HG03469 (cell line): ENCODE data around the gene IARS2.
"Not testable (repeated sequence)": the region's sequence is repeated elsewhere in the genome, so short reads cannot be mapped to it uniquely, and the experiment has no call there.

Experiments used
- ATAC-seq: cut with Tn5 transposase; IDR thresholded peaks from one replicate; pipeline ENCODE4 v1.9.1; 2021; ENCODE audit warnings: mild to moderate bottlenecking, moderate library complexity, moderate number of reproducible peaks; ENCODE audit not compliant: unreplicated experiment

The IARS2 gene

GRCh38 chr1:220164116-220164515, 70.2 kb downstream of the IARS2 start:
- ATAC-seq: no peak

DNA sequence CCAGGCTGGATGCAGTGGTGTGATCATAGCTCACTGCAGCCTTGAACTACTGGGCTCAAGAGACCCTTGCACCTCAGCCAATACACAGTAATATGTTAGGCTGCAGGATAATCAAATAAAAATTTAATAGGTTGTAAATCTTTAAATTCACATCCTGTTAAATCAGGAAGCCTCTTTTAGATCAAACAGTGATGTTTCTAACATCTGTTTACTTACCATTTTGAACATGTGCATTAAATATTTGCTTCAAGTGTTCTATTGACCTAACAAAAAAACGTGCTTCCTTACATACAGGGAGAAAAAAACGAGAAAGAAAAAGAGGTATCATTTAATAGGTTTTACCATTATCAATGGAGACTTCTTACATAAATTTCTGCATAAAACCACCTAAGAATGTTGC, 70.6 kb downstream of the IARS2 start:
- no peak for ATAC-seq

GRCh38 chr1:220166853-220167252, 72.9 kb downstream of the IARS2 start:
- ATAC-seq: no peak

DNA sequence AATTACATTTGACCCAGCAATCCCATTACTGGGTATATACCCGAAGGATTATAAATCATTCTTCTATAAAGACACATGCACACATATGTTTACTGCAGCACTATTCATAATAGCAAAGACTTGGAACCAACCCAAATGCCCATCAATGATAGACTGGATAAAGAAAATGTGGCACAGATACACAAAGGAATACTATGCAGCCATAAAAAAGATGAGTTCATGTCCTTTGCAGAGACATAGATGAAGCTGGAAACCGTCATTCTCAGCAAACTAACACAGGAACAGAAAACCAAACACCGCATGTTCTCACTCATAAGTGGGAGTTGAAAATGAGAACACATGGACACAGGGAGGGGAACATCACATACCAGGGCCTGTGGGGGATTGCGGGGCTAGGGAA, 76.0 kb downstream of the IARS2 start:
- not testable (repeated sequence) for ATAC-seq

DNA sequence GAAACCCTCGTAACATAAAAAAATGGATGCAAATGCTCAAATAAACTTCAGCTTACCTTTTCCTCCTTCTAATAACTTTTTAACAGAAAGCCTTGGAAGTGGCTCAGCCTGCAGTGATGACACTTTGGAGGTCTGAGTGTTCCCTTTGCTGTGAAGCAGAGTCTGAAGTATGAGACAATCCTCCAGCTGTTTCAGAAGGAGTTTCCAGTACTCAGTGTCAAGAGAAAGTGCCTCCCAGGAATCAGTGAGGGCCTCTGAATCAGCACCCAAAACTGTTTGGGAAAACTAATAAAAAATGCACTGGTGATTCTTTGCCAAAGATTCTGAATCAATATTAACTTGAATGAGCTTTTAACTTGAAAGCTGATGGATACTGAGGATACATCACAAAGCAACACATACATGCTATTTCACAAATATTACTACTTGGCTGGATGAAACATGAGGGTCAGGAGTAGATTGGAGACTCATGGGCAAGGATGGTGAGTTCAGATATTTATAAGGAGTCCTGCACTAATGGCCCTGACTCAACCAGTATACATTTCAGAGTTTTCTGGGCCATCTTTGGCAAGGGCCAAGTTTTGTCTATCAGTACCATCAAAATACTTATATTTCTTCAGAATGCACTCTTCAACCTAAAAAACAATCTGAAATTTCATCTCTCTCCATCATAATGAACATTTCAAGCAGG, 77.0 kb downstream of the IARS2 start:
- ATAC-seq: no peak

DNA sequence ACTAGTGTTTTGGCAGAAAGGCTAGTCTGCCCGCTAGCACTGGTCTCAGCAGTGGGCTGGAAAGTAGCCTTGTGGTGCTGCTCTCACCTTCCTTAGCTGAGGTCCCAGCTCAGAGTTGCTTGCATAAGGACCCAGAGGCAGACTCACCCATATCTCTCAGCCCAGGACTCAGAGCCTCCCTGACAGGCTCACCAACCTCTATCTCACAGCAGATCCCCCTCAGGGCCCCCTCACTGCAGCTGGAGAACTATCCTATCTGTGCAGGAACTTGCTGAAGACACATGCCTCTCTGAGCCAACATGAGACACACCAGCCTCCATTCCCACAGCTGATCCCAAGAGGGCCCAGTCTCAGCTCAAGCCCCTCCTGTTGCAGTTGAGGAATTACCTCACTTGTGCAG, 82.6 kb downstream of the IARS2 start:
- ATAC-seq: no peak

DNA sequence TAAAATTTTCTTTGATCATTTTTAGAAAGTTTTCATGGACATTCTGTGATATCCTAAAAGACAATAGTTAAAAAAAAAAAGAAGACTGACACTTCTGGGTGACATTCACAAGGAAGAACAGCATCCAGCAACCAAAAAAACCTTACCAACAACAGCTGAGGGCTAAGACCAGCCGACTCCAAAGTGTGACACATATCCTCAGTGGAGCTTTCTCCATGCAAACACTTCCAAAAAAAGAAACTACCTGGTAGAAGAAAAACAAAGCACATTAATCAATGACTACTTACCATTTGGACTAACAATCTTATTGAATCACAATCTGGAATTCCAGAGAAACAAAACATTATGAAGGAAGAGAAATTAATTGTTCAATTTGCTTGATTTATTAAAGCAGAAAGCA, 88.2 kb downstream of the IARS2 start:
- ATAC-seq: no peak

- no peak for ATAC-seq
These were observed 88.7 kb downstream of the IARS2 start for GRCh38 chr1:220182656-220183055.

GRCh38 chr1:220184506-220184905, 90.6 kb downstream of the IARS2 start:
- ATAC-seq: no peak

DNA sequence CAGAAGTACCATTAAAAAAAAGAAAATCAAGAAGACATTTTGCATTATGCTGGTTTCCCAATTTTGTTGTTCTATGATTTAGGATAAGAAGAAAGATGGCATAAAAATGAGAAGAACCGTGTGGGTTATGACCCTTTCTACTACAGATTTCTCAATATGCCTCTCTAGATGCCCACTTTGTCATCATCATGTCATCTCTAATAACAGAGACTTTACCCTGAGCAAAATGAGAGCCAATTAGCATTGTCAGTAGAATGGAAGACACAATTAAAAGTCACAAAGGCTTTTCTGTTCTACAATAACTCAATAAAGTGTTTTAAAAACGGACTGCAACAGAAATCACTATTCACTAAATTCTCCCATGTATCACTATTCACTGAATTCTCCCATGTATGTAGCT, 92.8 kb downstream of the IARS2 start:
- no peak for ATAC-seq

DNA sequence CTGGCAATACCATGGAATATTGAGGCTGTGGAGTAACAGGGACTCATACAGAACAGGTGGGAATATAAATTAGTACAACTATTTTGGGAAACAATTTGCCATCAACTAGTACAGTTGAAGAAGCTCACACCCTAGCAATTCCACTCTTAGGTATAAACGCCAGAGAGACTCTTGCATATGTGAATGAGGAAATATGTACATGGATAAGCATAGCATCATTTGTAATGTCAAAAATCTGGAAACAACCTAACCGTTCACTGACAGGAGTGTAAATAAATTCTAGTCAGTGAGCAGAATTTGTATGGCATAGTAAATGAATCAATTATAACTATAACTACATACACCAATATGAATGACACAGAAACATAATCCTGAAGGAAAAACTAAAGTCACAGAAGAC, 94.6 kb downstream of the IARS2 start:
- no peak for ATAC-seq

- ATAC-seq: no peak
These were observed 95.9 kb downstream of the IARS2 start for GRCh38 chr1:220189750-220190347.

DNA sequence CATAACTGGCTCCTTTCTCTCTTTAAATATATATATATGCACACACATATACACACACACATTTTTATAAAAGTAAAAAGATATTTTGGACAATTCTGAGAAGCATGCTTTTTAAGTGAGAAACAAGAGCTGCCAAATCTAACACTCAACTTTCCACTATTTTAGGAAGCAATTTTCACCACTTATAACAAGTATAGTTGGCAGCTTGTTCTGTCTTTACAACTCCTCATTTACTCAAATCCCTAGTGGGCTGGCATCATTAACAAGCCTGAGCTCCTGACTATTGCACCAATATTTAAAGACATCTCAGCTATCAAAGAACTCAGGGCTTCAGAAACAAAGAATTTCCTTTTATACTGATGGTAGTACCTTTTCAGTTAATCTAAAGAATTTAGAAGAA, 101.8 kb downstream of the IARS2 start:
- no peak for ATAC-seq
